Measurements from ENCODE around the gene NAALADL2.

The NAALADL2 gene

DNA sequence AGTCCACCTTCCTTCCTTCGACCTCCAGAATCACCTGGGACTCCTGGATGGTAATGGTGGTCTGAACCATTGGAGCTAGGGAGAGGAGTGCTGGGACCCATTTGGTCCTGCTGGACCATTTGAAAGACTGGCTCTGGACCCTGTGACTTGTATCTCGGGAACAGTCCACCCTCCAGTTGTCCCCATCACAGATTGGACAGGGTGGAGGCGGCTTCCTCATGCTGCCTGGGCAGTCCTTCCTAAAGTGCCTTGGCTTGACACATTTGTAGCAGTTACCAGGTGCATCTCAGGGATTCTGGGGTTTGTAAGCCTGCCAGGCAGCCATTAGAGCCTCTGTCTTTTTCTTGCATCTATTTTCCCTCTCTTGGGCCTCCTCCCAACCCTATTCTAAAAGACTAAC is 758.1 kb downstream of the NAALADL2 start:
- DNase-seq, result no peak

DNA sequence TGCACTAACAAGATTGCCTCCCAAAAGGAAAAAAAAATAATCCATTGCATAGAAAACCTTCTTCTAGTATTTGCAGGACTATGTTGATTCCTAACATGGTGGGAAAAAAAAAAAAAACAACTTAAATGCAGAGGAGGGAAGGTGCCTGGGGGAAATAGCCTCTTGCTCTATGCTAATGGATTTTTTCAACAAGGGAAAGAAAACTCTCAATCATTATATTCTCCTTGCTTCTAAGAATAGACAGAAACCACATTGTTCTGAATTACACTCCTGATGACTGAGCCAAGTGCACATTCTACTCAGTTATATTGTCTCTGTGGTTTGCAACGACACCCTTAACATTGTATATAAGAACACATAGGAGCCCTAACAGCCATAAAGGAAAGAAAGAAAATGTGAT is 760.2 kb downstream of the NAALADL2 start:
- DNase-seq, result no peak

DNA sequence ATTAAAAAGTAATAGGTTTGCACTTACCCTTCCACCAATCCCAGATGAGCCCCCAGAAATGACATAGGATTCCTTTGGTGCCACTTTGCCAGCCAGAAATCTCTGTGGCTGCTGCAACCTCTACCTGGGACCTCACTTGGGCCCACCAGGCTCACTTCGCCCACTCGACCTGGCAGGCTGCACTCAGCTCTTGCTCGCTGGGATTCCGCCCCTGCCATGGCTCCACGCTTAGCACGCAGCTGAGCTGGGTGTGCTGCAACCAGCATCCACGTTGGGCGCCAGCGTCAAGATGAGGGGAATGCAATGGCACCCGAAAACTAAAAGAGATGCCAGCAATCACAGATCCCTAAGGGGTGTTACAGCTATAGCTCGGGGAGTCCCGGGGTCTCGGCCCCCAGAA is 761.0 kb downstream of the NAALADL2 start:
- DNase-seq, result no peak

DNA sequence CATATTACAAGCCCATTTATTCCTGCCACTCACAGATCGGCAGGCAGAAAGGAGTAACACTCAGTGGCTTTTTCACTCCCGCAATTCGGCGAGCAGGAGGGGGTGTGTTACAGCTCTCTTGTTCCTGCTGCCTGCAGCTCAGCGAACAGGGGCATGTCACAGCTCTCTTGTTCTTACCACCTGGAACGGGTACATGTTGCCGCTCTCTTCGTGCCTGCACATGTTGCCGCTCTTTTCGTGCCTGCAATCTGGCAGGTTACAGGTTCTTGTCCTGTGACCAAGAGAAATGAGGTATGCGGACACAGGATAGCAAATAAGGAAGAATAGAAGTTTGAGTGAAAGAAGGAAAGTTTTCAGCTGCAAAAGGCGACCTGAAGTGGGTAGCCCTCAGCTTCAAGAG is 761.4 kb downstream of the NAALADL2 start:
- DNase-seq, result no peak

DNA sequence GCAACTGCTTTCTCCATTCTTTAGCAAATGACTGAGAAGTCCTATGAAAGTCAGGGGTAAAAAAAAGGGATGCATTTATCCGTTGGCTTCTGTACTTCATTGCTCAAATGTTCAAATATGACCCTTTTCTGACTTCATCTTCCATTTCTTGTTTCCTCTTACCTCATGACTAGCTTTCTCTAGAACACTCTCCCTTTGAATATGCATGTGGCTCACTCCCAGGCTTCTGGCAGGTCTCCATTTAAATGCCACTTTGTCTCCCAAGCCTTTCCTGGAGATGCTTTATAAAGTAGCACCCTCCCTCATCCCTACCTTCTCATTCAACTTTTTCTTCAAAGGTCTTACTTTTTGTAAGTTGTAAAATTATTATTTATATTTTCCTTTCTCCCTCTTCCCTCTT is 781.8 kb downstream of the NAALADL2 start:
- DNase-seq, result no peak

DNA sequence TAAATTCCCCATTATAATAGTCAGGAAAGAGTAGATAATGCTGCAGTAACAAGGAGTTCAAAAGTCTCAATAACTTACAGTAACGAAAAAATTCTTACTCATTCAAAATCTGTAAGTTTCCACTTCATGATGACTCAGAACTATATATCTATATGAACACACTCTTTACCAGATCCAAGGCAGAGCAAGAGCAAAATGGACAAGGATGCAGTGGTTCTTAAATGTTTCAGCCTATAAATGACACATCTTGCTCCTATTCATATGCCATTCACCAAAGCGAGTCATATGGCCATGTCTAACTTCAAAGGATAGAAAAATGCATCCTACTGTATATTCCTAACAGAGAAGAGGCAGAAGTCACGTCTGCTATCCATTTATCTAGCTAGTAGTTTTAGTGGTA is 787.7 kb downstream of the NAALADL2 start:
- no peak for DNase-seq

DNA sequence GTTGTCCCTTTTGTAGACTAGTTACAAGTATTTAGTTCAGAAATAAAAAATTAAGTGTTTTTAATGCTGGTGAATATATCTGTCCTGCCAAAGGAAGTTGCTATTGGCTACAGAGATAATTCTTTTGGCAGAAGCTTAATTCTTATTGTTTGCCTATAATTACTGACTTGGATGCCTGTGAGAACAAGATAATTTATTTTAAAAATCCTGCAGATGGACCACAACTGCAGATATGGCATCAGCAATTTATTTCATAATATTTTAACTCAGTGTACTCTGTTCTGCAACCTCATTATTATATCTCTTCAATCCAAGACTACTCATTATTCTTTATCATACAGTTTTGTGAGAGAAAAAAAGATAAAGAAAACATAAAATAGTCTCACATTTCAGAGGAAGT is 789.8 kb downstream of the NAALADL2 start:
- no peak for DNase-seq

DNA sequence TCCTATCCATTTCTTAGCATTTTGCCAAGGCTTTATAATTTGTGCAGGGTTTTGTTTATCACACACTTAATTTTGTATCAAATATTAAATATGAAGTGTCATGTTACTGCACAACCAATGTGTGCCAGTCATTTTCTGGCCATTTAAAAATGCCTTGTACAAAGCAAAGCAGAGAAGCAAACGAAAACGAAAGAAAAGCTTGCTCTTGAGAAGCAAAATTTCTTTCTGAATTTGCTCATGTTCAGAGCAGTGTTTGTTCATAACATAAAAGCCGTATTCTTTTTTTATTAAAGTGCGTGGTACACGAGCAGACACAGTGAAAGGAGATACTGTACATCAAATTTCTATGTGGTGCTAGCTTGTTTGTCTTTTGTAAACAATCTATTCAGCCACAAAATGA is 792.6 kb downstream of the NAALADL2 start:
- DNase-seq, result no peak

DNA sequence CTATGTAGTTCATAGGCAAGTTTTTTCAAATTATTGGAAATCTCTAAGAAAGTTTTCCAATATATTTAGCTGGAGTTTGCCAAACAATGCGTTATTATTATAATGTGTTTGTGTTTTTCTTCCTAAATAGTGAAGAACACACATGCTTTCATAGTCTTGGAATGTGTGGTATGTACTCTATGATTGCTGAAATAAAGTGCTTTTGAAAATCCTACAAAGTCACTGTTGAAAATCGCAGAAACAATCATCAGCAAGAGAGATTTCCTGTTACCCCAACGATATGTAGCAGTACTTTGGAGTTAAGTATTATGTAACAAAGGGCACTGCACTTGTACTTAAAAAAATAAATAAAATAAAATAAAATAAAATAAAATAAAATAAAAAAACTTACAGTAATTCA is 796.2 kb downstream of the NAALADL2 start:
- DNase-seq, result no peak

DNA sequence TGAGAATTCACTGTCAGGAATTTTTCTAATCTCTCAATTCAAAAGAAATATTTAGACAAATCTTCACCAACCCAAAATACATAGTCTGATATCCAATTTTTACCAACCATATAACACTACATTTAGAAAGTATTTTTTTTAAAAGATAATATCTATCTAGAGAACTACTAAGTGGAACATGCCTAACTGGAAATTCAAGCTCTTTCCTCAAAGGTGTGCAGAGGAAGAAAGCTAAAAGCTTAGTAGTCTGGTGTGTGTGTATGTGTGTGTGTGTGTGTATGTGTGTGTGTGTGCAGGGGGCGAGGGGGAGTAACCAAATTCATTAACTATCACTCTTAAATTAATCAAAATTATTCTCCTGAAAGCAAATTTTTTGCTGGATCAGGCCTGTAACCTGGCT is 797.3 kb downstream of the NAALADL2 start:
- DNase-seq, result no peak

DNA sequence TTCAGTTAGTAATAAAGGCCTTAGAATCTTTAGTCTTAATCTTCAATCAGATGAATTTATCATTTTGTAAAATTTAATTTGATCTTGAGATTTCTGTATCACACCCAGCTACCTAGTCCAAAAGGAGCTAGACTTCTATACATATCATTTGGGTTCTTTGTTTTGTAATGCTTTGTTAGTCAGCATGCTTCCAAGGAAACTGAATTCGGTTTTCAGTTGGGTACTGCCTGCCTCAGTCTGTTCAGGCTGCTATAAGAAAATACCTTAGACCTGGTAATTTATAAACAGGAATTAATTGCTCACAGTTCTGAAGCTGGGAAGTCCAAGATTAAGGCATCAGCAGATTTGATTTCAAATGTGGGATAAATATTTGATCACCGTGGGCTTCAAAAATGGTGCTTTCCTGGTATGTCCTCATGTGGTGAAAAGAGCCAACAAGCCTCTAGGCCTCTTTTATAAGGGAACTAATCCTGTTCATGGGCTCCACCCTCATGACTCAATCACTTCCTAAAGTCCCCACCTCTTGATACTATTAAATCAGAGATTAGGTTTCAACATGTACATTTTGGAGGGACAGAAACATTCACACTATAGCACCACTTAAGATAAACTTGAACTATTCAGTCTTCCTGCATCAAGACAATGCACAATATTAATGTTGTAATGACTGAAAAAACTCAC is 800.7 kb downstream of the NAALADL2 start:
- no peak for DNase-seq

DNA sequence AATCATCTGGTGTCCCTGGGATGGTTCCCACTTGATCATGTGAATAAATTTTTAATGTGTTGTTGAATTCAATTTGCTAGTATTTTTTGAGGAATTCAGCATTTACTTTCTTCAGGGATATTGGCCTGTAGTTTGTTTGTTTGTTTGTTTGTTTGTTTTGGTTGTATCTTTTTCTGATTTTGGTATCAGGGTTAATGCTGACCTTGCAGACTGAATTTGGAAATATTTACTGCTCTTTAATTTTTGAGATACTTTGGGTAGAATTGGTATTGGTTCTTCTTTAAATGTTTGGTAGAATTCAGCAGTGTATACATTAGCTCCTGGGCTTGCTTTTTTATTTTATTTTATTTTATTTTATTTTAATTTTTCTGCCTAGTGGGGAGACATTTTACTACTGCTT is 803.7 kb downstream of the NAALADL2 start:
- no peak for DNase-seq

DNA sequence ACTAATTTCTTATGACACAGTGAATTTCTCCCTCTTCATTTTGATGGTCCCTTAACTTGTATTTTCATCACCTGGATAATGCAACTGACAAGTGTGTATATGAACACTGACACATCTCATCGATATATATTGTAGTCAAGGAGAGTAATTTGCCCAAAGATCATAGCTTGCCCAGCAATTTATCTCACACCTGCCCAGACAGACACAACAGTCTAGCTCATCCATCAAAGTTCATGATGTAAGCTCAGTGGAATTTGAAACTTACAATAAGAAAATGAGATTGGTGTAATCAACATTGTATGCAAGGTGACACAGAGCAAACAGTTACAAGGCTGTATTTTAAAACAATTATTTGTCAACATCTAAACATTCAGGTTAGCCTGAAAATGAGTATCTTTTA is 805.8 kb downstream of the NAALADL2 start:
- no peak for DNase-seq

DNA sequence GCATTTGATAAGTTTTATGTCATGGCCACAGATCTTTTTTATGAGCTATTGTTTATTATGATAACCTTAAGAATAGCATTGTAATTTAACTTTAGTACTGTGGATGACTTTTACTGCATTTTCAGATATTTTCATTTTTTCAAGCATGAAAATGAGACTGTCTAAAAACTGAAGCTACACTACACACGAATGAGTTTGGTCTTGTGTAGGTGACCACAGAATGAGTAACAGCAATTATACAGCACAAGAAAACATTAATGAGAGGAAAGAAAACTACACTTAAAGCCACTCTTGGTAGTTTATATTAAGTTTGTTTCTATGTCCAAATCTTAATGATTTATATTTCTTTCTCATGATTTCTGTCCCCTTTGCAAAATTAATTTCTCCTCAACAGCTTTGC is 809.2 kb downstream of the NAALADL2 start:
- DNase-seq, result no peak

DNA sequence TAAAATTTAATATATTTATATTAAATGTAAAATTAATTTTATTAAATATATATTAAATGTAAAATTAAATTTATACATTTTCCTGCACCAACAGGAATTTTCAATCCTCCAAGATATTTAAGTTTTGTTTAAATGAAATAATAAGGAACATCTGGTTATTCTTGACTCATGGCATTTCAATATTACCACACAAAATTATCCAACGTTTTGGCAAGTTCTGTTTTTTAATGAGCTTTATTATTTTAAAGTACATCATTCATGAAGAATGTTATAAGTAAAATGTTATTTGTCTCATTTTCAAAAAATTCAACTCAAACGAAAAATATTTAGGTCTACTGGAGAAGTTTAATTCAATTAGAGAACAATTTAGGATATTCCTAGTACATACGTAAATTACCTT is 811.4 kb downstream of the NAALADL2 start:
- no peak for DNase-seq

DNA sequence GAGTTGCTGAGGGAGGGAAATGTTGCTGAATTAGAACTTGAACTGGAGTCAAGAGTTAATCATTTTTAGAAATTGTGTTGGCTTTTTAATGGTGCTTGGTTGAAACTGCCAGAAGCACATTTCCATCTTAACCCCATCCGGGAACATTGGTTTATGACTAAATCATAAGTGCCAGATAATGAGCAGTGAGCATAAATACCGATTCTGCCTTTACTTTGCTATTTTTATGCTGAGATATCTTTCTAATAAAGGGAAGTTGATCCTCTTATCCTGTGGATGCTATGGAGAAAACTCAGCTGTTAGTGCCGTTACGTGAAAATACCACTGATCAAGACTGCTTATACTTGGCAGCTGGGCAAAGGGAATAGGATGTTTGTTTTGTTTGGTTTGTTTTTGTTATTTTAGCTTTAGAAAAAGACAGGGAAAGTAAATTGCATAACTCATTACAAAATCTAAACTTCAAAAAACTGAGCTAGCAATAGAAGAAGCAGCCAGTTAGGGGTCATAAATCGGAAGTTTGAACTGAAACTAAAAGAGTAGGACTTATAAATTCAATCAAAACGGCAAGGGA is 813.1 kb downstream of the NAALADL2 start:
- DNase-seq, result no peak

DNA sequence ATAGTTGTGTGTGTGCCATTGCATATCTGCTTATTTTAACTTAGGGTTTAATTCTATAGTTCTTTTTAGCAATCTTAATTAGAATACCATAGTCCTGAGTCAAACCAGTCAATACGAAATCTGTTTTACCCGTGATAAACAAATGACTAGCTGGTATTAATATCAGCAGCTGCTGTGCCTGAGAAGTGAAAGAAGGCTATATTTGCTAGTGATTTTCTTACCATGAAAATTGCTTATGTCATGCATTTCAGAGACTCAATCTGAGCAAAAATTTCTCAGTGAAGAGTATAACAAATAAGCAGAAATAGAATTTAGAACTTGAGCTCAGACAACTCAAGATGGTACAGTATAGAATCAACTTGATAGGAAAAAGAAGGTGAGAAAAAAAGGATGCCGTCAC is 820.4 kb downstream of the NAALADL2 start:
- DNase-seq, result no peak

DNA sequence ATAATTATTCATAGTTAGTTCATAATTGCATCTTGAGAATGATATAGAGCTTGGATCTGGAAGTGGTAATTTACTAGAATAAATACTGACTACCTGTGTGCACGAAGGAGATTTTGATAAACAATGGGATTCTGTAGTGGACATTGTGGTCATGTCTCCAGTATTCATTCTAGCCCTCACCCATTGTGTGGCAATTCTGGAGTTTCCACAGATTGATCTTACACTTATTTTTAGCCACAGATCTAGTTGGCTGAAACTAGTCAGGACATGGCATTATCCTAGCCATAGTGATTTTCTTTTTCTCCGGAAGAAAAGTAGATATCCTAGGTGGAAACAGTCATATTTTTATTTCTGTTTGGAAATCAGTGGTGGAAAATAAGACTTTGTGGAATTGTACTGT is 833.1 kb downstream of the NAALADL2 start:
- no peak for DNase-seq

DNA sequence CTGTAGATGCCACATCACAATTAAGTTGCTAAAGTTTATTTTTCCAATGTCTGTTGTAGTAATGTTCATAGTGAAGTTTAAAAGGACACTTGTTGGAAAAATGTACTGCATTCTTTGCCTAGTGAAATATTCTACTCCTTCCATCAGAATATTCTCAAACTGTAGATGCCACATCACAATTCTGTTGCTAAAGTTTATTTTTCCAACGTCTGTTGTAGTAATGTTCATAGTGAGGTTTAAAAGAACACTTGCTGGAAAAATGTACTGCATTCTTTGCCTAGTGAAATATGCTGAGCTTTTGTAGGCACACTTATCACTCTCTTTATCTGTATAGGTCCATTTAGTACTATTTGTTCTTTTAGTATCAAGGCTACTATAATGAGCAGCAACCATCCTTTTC is 836.1 kb downstream of the NAALADL2 start:
- DNase-seq, result no peak

DNA sequence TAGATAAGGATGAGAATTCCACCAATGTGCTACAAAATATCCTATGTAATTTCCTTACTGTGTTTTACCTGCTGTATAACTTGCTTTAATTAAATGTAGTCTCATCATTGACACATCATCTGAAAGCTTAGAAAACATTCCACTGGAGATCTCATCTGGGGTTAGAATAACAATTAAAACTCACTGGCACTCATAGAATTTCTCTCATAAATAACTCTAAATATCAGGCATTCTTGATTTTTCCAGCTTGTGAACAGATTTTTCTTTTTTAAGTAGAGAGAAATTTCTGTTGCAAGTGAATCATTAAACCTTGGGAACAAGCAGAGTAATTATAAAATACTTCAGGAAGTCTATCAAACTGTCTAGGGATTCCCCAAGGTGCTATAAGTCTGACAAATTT is 843.8 kb downstream of the NAALADL2 start:
- DNase-seq, result no peak

DNA sequence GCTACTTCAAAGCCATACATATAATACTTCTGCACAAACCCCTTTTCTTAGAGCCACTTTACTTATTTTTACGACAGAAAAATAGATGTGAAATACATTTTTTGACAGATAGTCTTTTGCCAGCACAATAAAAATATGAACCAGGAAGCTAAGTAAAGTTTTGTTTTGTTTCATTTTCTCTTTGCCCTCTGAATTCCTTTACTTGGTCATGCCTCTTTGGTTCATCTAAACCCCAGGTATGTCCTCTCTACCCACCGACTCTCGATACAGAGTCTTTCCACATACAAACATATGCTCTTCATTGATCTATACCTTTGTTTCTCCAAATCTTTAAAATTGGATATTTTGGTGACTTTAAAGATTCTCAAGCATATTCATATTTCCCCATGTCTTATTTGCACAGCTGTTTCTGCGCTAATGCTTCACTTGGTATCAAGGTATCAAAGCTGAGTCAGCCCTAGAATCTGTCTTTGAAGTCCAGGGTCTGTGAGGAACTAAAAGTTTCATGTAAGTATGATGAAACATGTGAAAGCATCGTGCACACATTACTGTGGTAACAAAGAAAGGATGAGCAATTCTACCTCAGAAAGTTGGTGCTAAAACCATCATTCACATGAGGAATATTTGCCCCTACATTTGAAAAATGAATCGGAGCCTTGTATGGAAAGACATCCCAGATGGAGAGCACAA is 845.4 kb downstream of the NAALADL2 start:
- no peak for DNase-seq

DNA sequence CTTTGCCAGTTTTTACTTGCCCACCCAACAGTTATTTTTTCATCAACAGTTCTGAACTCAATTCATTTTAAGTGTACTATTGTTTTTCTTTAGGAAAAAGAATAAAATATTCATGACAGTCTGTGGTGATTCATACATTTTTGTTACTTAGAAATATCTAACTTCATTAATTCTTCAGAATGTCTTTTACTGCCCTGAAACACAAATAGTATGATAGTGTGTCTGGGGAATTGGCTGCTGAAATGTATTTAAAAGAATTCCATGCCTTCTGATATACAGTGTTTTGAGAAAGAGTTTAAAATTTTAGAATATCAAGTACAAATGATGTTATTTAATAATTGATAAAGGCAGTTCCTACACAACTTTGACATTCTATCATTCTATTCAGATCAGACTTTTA is 854.1 kb downstream of the NAALADL2 start:
- no peak for DNase-seq

DNA sequence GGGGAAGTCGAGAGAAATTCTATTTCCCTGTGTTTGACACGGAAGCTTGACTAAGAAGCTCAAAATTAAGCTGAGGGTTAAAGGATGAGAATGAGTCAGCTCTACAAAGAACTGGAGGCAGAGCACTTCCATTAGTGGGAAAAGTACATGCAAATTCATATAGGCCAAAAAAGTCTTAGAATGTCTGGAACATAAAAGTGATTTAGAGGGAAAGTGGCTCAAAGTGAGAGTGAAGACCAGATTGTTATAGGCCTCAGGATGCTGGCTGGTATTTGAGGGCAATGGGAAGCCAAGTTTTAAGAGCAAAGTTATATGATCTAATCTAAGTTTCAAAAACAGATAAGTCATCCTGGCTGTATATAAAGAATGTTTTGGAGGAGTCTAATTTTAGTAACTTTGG is 857.3 kb downstream of the NAALADL2 start:
- no peak for DNase-seq

DNA sequence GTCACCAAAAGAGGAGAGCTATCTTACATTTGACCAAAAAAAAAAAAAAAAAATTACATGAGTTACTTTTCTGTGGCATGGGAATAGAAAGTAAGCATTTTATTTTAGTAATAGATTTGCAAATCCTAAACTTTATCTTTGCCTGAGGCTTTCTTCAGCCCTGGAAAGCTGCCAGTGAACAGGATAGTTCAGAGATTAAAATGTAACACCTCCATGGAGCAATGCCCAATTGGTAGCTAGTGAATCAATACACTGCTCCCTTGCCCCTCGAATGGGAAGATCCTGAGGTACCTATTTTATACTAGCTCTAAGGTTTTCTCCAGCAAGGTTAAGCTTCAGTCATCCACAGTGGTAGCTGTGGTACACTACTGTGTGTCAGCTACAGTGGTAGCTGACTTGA is 867.1 kb downstream of the NAALADL2 start:
- no peak for DNase-seq

DNA sequence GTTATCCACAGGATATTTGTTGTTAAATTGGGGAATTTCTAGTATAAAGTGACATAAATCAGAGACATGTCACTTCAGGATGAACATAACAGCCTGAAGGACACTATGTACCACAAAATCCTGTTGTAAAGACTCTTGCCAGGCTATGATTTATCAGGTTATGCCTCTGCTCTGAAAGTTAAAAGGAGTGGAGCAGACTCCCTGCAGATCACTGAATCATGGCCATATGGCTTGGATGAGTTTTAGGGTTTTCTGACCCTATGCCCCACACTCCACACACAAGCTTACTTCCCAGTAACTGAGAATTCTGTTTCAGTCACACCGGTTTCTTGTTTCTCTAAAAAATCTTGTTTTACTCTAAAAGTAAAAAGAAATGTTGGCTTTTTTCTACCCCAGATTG is 869.4 kb downstream of the NAALADL2 start:
- DNase-seq, result no peak

All from activated CD4-positive, CD25-positive, alpha-beta regulatory T cell (primary cell).